ENCODE data around the gene TEN1.

TEN1 gene

GRCh38 chr17:76011951-76012350 lies 32.9 kb downstream of the TEN1 start:
- no peak overlapping the region for H3K4me3 ChIP-seq (ENCODE audit: low read depth, low read length)
- TF ChIP-seq, protein P1, sequence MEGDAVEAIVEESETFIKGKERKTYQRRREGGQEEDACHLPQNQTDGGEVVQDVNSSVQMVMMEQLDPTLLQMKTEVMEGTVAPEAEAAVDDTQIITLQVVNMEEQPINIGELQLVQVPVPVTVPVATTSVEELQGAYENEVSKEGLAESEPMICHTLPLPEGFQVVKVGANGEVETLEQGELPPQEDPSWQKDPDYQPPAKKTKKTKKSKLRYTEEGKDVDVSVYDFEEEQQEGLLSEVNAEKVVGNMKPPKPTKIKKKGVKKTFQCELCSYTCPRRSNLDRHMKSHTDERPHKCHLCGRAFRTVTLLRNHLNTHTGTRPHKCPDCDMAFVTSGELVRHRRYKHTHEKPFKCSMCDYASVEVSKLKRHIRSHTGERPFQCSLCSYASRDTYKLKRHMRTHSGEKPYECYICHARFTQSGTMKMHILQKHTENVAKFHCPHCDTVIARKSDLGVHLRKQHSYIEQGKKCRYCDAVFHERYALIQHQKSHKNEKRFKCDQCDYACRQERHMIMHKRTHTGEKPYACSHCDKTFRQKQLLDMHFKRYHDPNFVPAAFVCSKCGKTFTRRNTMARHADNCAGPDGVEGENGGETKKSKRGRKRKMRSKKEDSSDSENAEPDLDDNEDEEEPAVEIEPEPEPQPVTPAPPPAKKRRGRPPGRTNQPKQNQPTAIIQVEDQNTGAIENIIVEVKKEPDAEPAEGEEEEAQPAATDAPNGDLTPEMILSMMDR (conservative IDR thresholded peaks at IDR 0.05; ENCODE audit: low read depth, low read length), result no peak
- DNase-seq (ENCODE audit: low read depth), result no peak

- TF ChIP-seq, protein P1 (conservative IDR thresholded peaks at IDR 0.05; ENCODE audit: low read depth, low read length), result no peak
- DNase-seq (ENCODE audit: low read depth), result no peak
- no peak overlapping the region for H3K4me3 ChIP-seq (ENCODE audit: low read depth, low read length)
These were observed 34.4 kb downstream of the TEN1 start for GRCh38 chr17:76013377-76013932.

- DNase-seq (ENCODE audit: low read depth), result peak; percentile 79
- TF ChIP-seq, protein P1 (conservative IDR thresholded peaks at IDR 0.05; ENCODE audit: low read depth, low read length), result peak; percentile 91
- no peak overlapping the region for H3K4me3 ChIP-seq (ENCODE audit: low read depth, low read length)
These were observed 35.3 kb downstream of the TEN1 start for GRCh38 chr17:76014100-76014924.

DNA sequence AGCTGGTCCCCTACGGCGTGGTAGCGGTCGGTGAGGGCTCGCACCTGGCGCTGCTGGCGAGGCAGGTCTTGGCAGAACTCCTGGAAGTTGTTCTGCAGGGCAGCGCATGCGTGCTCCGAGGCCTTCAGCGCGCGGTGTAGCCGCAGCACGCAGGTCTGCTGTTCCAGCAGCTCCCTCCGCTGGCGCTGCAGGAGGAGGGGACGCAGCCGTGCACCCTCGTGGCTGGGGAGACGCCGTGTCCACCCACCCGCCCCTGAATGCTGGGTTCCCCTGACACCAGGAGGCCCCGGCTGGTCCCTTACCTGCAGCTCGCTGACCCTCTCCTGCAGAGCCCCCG lies 35.9 kb downstream of the TEN1 start:
- TF ChIP-seq, protein P1 (conservative IDR thresholded peaks at IDR 0.05; ENCODE audit: low read depth, low read length), result no peak
- no peak for DNase-seq (ENCODE audit: low read depth)
- H3K4me3 ChIP-seq (ENCODE audit: low read depth, low read length), result no peak overlapping the region

GRCh38 chr17:76017481-76018339 lies 38.7 kb downstream of the TEN1 start:
- H3K4me3 ChIP-seq (ENCODE audit: low read depth, low read length), result no peak overlapping the region
- DNase-seq (ENCODE audit: low read depth), result no peak
- TF ChIP-seq, protein P1 (conservative IDR thresholded peaks at IDR 0.05; ENCODE audit: low read depth, low read length), result no peak

DNA sequence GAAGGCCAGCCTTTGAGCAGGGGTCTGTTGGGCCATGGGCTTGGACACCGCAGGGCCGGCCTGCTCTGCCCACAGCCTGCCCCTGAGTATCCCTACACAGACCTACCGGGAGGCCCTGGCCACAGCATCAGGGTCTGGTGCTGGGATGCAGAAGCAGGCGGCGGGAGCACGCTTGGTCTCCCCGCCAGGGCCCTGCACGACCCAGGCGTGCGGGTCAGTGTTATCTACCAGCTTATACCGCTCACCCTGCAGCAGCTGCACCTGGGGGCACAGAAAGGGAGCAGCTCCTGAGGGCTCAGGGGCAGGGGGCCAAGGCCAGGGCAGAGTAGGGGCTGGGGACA lies 39.3 kb downstream of the TEN1 start:
- no peak for DNase-seq (ENCODE audit: low read depth)
- TF ChIP-seq, protein P1 (conservative IDR thresholded peaks at IDR 0.05; ENCODE audit: low read depth, low read length), result no peak
- no peak overlapping the region for H3K4me3 ChIP-seq (ENCODE audit: low read depth, low read length)
